Femur (tissue), 1 donor: ENCODE data around the gene OR9A4.

ENCODE experiments used
- DNase-seq: peaks from one replicate; pipeline ENCODE4 v3.0.0-alpha.2; 2017

OR9A4 gene

DNA sequence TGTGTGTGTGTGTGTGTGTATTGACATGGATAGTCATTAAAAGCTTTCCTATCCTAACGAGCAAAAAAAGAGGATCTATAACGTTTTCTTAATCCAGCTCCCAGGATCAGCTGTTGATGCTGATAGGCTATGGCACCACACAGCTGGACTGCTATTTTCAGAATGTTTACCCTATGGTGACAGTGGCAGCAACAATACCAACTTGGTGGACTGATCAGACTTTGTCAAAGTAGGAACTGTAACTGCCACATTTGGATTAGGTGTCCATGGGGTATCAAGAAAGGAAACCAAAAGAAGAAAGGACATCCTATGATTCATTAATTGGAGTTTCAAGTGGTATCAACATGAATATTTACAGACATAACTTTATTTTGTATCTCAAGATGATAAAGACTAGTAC lies 33.3 kb downstream of the OR9A4 start:
- DNase-seq = no peak

DNA sequence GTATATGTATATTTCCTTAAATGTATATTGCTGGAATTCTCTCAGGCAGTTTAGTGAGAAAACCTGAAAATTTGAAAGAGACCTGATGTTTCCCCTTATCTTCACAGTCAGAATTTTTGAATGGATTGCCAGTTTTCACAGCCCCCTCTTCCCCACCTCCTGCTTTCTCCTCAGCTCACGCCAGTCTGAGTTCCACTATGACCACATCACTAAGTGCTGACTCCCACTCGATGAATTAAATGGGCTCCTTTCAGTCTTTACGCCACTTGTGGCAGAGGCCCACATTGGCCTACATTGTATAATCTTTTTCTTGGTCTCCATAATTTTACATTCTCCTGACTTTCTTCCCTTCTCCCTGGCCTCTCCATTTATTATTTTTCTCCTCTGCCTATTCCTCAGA lies 33.7 kb downstream of the OR9A4 start:
- no peak for DNase-seq

DNA sequence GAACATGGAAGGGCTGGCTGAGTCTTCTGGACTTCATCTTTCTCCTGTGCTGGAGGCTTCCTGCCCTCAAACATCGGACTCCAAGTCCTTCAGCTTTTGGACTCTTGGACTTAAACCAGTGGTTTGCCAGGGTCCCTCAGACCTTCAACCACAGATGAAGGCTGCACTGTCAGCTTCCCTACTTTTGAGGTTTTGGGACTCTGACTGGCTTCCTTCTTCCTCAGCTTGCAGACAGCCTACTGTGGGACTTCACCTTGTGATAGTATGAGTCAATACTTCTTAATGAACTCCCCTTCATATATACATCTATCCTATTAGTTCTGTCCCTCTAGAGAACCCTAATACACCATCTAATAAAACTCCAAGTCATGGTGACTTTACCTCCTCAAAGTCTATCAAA lies 34.6 kb downstream of the OR9A4 start:
- no peak for DNase-seq

DNA sequence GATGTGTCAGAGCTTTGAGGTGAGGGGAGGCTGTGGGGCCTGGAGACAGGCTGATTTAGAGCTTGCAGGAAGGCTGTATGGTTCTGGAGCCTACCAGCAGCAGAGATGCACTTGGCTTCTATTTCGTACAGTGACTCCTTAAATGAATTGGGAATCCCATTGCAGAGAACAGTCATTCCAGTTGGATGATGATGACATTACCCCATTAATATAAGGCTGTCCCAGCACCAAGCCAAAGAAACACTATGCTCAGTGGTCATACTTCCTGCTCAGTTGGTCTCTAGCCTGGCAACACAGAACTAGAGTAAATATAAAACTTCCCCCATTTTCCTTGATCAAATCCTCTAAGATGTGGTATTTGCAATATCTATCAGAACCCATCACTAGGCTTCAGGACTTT lies 36.3 kb downstream of the OR9A4 start:
- no peak for DNase-seq

DNA sequence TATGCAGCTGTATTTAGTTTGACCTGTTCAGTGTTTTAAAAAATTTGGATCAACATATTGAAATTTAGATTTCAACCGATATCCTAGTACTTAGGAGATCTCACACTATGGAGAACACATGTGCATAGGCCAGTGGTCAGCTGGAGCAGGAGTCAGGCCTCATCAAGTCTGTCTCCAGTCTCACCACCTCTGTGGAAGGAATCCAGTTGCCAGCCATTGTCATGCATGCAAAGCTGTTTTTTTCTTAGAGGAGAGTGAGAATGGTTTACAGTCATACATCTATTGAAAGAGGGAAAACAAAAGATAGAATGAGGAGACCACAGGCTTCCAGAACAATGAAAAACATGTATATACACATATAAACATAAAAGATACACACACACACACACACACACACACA lies 38.1 kb downstream of the OR9A4 start:
- no peak for DNase-seq

DNA sequence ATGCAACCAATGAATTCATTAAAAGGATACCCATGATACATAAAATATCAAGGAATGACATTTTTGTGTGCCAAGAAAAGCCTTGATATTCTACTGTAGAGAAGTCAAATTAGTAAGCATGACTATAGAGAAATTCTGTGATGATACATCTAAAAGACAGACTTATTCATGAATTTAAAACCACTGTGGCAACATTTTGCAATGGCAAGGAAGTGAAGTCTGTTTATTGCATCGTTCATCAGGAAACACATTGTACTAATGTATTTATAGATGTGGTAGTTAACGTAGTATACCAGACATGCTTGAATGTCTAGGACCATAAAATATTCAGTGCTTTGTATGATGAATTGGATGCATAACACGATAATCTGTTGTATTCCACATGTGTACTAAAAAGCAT lies 39.9 kb downstream of the OR9A4 start:
- DNase-seq = no peak

DNA sequence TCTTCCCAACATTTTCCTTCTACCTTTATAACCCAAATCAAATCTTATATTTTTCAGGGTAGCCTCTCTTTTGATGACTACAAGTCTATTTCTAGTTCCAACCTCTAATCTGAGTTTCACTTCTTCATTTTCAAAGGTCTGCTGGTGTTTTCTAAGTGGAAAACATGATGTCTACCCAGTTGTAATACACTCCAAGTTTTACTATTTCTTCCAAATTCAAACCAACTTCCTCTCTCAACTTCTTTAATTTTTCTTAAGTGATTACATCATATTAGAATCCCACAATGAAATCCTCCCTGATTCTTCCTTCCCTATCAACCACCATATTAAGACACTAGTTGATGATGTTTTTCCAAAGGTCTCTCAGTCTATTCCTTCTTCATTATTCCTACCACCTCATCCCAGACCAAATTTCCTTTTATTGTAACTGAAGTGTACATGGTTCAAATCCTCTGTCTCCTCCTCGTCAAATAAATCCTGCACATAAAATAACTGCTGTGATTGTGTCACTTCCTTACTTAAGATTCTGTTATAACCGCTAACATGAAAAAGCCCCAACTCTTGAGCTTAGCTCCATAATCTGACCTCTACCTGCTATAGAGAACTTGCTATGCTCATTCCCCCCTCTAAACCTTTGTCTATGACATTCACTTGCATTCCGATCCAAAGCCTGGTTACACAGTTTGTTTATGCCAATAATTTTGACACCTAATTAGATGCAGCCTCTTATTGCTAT lies 44.7 kb downstream of the OR9A4 start:
- no peak for DNase-seq
